ENCODE measurements around the gene CES2.

CES2 gene

DNA sequence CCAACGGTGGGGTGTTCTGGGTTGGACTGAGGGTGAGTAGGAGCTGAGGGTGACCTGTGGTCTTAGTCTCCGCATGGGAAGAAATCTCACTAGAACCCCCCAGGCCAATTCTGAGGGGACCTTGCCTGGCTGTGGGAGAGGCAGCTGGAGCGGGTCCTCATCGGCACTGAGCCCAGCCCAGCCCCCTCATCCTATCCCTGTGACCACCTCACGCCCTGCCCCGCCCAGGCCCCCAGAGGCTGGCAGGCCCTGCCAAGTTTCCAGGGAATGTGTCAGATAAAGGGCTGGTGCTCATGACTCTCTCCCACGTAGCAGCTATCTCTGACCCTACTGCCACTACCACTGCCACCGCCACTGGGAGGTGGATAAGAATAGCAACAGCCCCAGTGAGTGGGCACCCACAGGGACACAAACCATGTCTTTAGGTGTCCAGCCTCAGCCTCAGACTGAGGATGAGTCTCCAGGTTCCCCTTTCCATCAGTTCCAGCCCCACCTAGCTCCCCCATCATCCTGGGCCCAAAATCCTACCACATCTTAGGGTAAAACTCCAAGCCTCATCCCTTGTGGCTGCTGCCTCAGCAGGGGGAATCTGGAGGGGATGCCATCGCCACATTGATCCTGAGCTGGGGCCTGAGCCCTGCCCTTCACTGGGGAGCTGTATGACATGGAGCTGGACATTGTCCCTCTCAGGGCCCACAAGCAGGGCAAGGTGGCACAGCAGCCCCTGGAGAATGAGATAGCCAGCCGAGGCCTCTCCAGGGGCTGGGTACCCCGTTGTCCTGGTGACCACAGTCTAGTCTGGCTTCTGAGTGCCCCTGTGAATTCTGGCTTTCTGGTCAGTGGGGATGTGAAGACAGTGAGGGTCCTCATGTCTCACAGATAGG, 31.5 kb upstream of the CES2 start:
- no peak for DNase-seq

DNA sequence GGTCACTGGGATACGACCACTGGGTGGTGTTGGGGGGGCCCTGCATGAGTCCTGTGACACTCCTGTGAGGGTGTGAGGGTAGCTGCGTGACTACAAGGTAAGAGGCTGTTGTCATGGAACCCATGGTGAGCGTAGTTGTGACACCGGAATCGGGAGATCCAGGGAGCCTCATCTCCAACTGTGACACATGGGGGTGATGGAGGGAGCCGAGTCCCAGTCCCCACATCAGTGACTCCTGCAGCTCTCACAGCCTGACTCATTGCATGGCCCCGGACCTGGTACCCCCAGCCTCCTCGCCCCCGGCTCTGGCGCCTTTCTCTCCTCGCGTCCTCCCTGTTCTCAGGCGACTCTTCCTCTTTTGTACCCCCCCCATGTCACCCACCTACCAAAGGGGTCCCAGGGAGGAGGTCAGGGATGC, 30.9 kb upstream of the CES2 start:
- no peak for DNase-seq

DNA sequence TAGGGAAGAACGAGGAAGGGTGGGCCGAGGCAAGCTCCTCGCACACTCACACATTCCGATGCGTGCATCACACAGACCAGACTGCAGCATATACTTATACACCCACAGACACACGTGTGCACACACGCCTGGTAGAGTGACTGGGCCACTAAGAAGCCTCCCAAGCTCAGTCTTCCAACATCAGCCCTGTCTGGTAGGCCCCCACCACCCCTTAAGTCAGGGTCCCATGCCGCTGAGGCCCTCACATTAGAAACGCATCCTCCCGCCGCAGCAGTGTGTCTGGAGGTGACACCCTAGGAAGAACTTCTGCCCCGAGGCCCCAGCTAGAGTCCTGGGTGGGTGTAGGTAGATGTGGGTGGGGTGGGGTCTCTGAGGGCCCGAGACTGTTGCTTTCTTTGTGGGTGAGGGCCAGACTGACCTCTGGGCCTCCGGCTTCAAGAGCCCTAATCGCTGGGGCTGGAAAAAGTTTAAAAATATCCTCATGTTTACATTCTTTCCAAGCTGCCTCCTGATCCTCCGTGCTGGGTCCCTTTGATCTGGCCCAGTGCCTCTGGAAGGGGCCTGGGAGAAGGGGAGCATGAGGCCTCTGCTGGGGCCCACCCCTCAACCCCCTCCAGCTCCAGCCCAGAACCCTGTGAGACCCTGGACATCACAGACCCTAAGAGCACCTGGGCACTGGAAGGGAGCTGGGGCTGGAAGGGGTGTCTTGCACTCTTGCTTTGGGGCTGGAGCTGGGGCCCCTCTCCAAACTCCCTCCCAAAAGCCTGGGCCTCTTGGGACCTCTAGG, 30.3 kb upstream of the CES2 start:
- DNase-seq: no peak

DNA sequence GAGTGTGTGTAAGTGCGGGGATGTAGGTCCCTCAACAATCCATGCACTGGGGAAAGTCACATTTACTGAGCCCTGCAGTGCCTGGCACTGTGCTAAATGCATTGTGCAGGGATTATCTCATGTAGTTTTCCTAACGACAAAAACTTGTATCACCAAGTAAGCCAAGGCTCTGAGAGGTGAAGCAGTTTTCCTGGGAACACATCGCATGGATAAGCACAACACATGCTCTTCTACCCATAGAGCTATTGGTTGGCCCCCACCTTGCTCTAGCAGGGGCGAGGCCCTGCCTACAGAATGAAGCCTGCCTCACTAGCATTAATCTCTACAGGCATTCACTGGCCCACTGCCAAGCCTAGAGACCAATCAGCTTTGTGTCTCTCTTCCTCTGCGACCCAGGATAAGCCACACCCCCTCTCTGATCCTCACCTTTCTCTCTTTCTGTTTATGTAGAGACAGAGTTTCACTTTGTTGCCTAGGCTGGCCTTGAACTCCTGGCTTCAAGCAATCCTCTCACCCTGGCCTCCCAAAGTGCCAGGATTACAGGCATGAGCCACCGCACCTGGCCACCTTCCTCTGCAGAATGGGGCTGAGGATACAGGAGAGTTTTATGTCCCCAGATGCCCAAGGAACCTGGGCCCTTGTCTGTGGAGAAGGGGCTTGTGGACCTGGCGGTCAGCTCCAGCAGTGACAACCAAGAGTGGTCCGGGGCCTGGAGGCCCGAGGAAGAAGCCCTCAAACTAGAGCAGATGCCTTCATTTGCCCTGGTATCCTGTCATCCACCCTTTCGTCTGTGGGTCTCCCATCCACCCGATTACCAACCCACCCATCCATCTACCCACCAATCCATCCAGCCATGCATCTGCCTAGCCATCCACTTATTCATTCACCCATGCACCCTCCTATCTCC, 29.4 kb upstream of the CES2 start:
- no peak for DNase-seq

DNA sequence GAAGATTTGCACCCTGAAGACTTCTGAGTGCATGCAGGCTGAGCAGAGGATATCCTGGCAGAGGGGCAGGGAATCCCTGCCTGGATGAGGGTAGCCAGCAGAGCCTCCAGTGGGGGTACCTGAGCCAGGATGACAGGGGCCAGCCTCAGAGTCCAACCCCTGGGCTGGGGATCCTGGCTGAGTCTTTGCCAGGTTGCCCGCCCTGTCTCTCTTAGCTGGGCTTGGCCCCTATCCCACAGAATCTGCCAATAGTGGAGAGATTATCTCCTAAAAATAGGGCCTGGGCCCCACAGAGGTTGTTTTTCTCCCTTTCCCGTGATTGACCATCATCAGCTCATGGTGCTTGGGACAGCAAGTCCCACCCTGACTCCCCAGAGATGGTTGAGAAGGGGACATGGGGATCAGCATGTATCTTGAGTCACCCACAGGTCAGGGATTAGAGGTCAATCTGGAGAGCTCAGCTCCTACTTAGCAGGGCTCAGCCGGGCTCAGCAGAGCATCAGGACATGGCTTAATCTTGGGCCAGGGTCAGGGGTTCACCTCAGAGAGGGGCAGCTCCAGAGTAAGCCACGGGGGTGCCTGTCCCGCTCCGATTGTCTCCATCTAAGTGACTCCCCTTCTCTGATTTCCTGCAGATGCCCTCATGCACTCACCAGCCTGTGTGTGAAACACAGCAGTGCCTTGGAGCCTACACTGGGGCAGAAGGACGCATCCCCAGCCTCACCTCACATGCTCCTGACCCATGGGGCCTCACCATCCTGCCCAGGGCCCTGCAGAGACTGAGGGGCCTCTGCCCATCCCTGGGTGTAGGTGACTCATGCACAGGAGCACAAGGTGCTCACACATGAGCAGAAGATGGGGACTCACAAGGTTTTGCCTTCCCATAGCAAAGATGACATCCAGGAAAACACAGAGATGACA, 28.1 kb upstream of the CES2 start:
- no peak for DNase-seq

DNA sequence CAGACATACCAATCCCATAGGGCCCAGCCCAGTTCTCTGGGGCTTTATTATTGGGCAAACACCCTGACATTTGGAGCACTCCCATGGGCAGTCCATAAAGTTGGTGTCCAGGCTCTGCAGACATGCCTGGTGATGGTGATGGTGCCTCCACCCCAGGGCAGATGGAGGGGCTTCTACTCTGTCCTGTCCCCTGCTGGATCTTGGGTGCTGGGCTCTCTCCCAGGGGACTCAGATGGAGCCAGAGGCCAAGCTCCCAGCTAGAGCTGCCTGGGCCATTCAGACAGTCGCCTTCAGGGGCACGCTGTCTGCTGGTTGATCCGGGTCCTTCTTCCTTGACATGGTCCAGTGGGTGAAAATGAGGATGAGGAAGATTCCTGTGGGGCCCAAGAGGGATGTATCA, 27.2 kb upstream of the CES2 start:
- DNase-seq: no peak

DNA sequence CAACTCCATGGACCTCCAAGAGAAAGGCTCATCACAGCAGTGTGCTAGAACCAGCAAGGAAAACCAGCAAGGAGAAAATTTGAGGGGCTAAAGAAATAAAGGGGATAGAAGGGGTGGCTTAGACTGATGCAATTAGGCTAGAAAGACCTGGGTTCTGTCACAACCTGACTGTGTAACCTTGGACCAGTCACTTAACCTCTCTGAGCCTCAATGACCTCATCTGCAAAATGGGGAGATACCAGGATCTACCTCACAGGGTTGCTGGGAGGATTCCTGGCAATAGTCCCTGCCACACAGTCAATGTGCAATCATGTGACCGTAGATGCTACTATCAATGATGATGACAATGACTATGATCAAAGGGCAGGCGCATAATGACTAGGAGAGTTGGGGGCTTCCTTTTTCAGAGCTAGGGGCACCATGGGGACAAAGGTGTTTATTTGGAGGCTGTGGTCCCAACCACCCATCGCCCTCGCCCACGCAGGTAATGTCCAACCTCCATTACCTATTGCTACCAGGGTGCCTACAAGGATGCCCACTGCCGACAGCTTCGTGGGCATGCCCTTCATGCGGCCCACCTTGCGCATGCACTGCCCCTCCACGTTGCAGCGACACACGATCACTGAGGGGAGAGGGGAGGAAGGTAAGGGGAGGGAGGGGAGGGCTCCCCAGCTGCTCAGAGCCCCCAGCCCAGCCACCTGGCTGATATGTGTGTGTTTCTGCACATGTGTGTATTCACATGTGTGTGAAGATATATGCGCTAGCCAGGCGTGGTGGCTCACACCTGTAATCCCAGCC, 26.4 kb upstream of the CES2 start:
- DNase-seq: no peak

DNA sequence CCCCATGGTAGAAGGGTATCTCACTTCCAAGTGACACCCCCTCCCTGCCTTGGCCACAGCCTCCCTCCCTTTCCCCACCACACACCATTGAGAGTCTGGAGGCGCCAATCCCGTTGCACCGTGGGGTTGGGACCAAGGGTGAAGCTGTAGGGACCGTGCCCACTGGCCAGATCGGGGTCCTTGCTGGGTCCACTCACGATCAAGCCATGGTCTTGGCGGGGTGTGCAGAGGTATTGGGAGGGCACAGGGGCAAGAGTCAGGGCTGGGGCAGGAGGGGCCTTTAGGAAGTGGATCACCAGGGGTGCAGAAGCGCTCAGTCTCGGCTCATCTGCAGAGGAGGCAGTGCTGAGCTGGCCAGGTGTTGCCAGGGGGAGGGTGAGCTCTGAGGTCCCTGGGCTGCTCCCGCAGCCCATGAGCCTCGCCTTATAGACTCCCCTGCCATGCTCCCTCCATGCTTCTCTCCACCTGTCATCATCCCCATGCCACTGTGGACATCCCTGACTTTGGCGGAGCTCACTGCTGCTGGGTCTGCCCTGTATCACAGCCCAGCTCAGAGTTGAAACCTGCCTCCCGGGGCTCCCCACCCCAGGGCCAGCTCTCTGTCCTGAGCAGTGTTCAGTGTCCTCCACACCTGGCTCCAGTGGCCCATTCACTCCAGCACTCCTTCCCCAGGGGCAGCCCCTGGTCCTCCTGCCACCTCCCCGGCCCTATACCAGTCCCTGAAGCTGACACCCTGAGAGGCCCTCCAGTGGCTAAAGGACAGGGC, 25.0 kb upstream of the CES2 start:
- DNase-seq: no peak

DNA sequence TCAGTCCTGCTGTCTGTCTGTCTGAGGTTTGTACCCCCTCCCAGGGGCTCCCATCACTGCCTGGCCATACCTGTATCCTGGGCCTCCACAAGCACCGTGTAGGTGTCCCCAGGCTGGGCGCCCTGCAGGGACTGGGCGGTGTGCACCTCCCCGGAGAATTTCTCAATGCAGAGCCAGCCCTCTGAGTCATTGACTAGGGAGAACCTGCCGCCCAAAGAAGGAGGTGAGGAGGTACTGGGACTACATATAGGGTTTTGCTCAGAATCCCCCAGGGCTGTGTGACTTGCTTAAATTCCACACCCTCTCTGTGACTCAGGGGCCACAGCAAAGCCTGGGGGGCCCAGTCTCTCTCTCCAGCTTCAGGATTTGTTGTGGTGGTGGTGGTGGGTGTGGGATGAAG, 24.2 kb upstream of the CES2 start:
- no peak for DNase-seq

DNA sequence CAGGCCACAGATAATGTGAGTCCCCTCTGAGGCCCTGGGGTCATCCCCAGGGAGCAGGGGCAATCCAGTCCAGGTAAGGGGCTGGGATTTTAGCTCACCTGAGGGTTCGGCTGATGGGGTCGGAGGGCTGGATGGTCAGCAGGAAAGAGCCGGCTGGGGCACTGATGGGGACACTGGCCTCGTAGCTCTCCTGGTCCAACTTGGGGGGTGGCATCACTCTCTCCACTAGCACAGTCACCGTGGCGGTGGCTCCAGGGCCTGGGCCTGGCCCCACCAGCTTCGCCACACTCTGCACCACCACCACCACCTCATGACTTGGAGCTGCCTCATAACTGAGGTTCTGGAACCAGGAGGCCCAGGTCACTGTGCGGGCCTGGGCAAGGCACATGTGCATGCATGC, 23.5 kb upstream of the CES2 start:
- DNase-seq: no peak

DNA sequence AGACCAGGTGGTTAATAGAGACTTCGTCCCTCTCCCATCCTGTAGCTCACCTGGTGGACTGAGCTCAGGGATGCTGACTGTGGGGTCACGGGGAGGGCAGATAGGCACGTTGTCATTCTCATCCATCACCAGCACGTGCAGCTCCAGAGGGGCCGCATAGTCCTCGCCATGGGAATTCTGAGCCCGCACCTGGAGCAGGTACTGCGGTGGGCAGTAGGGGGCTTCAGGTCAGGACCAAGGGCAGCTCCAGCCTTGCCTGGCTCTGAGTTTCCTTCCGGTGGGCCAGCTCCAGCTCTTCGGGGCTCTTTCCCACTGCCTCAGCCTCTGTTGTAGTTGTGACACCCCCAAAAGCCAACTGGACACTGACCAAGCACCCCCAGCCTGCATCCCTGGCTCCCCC, 22.2 kb upstream of the CES2 start:
- no peak for DNase-seq

DNA sequence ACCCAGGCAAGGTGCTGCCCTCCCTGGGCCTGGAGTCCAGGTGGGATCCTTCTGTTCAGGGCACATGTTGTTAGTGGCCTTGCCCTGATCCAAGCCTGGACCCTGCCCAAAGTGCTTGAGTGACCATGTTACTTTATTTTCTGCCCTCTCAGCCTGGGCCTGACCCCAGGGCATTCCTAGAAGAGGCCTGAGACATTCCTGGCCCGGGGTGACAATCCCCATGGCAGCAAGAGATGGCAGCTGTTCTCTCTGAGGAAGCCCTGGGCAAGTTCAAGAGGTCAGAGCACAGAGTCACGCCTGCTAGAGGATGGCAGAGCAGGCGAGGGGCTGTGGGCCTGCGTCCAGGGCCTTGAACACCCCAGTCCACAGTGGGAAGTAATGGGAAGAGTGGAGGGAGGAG, 21.6 kb upstream of the CES2 start:
- no peak for DNase-seq

DNA sequence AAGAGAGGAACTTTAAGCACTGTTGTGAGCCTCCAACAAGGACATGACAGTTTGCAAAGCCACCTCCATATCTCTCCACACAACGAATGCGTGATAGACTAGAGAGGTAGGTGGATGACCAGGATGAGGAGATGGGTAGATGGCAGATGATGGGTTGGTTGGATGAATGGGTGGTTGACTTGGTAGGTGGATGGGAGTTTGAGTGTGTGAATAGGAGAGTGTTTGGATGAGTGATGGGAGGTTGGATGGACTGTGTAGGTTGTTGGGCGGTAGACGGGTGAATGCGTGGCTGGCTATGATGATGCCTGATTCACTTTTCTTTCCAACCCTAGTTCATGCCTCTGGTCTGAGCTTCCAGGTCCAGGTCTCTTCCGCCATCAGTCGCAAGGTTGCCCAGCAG, 20.8 kb upstream of the CES2 start:
- no peak for DNase-seq

DNA sequence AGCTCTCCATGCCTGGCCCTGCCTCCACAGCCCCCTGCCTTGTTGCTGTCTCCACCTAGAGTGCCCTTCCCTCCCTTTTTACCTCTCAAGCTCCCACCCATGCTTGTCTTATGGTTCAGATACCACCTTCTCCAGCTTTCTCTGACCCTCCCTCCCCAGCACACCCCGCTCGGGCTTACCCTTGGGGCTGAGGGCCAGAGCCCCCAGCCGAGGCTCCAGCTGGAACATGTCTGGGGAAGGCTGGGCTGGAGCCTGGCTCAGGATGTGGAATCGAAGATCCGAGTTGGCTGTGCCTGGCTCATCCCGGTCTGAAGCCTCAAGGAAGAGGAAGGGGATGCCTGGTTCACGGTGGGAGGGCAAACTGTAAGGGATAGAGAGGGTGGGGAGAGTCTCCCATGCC, 20.3 kb upstream of the CES2 start:
- DNase-seq: no peak

DNA sequence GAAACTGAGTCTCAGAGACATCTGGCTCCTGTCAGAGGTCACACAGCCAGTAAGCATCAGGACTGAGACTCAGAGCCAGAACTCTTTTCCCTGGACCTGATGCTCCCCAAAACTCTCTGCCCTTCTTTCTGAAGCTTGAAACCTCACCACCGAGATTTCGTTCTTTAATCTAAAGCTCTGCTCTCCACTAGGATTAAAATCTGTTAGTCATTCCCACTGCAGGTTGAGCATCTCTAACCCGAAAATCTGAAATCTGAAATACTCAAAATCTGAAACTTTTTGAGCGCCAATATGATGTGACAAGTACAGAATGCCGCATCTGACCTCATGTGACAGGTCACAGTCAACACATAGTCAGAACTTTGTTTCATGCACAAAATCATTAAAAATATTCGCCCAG, 18.8 kb upstream of the CES2 start:
- no peak for DNase-seq

DNA sequence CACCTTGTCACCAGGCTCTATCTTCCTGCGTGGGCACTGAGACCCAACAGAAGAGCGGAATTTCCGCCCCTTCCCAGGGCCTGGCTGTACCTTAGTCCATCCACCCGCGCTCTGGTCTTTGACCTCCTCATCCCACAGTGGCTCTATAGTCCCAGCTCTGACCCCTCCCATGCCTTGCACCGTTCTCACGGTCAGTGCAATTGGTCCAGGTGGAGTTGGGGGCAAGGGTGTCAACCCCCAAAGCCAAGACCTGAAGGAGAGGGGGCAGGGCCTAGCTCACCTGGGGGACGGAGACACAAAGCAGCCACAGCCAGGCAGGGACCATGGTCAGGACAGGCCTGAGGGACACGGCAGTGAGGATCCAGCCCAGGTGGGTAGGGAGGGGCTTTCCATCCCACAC, 17.6 kb upstream of the CES2 start:
- no peak for DNase-seq

DNA sequence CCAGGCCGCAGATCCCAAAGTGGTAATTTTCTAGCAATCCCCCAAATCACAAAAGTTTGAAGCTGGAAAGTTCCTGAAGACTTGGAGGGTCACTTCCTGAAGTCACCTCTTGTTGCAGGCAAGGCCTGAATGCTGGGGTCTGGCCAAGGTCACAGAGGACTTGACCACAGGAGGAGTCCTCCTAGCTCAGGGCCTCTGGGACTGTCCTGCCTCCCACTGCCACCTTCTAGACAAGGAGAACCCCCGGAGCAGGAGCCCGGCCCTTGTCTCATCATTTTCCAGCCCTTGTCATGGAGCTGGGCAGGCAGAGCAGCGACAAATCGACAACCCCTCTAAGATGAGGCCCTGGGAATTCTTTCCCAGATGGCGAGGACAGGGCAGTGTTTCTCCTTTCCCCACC, 17.0 kb upstream of the CES2 start:
- DNase-seq: no peak

DNA sequence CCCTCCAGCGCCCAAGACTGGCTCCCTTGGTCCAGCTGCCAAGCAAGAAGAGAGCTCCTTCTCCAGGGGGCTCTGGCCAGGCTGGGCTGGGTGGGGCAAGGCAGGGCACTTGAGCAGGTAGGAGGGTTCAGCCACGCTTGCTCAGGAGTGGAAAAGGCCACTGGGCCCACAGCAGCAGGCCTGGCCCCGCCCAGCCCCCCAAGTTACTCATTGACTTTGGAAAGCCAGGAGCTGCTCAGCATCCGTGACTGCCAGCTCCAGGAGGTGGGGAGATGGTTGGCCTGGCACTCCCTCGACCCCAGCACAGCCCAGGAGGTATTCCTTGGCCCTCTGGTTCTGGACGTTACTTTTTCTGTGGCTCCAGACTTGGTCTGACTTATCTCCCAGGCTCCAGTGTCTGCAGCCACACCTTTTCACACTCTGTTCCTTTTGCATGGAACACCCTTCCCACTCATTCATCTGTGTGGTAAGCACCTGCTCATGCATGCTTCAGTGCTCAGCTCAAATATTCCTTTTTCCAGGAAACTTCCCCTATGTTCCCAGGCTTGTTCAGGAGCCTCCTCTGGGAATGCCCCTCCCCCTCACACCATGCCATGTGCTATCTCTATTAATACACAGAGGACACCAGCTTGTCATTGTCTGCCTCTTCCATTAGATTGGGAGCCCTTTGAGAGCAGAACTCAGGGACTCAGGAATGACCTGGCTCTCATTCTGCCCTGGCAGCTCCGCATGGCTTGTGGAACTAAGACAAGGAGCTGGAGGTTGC, 16.3 kb upstream of the CES2 start, which contains the start of gene CDH16:
TSS of gene CDH16 (minus strand) at position 83 of the 766 bp plus-strand sequence. CDS start 820 bp downstream, outside the sequence.
- DNase-seq: no peak

DNA sequence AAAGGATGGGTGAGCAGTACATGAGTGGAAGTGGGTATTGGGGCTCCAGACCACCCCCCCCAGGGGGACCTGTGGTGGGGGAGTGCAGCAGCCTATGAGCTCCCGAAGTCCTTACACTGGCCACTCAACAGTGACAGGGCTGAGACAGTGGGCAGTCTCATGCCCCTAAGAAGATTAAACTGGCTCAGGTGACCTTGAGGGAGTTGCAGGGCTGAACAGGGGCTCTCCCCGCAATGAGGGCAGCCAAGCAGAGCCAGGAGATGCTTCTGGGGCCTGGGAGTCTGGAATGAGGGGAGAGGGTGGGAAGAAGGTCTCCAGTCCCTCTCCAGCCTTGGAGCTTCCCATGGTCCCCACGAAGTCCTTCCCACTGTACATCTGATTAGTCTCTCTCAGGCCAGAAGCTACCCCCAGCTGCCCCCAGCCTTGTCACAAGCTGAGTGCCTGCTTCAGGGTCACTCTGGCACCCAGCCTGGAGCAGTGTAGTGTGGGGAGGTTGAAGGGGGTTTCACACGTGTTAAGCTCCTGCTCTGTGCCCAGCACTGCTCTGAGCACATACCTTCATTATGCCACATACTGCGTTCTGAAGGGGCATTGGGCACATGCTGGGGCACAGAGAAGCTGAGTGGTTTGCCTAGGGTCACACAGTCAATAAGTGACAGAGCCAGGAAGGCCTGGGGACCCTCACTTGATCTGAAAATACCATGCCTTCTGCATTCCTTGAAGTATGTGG, 15.6 kb upstream of the CES2 start:
- no peak for DNase-seq

Data from bone marrow (tissue), 2 donors.